ENCODE results near the gene EIF1. TPM values are rescaled to one million over a fixed set of nuclear protein-coding genes. Genes with fewer than 3 reads are reported as not detected.

Gene EIF1
- total and polyA plus RNA-seq, 2 donors (not counting 1 experiment from before 2014, with no cell fraction given) = 773 to 2,045 TPM

DNA sequence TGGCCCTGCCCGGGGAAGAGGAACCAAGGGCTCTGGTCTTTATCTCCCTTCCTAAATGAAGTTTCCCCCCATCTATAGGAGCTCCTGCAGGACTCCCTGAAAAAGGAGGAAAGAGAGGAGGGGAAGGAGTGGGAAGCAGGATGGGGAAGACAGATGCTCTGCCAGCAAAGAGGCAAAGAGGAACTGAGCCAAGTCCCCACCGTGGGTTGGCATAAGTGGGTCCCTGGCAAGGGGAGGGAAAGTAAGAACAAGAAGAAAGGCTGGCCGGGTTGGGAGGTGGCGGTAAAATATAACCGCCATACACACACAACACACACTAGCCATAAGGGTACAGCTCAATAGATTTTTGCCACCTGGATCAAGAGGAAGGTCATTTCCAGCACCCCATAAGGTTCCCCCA is 6.1 kb upstream of the EIF1 start:
- Histone ChIP-seq H3K79me2 (ENCODE audit: control insufficient read depth, insufficient read depth, low read length) (no peaks in the 10 kb centered on the region), H3K9ac (ENCODE audit: low read length) (no peak overlapping the region), H3K36me3 (replicated peaks in 1 of 2; ENCODE audit: control extremely low read depth in 1 of 2, control insufficient read depth in 1 of 2, extremely low read depth in 1 of 2, insufficient read depth in 2 of 2, low read length in 1 of 2) (no peaks in the 10 kb centered on the region), H3K4me1 (ENCODE audit: control insufficient read depth in 2 of 2, insufficient read depth in 2 of 2, low read length in 2 of 2) (peaks cover 21 to 23% of the 10 kb centered on the region in 2 donors), H3K4me2 (replicated peaks; ENCODE audit: low read depth, low read length, poor library complexity, severe bottlenecking) (no peak overlapping the region), H4K20me1 (ENCODE audit: control insufficient read depth, insufficient read depth, low read length, poor library complexity, severe bottlenecking) (no peaks in the 10 kb centered on the region), H2AFZ (ENCODE audit: insufficient read depth, low read depth, low read length, poor library complexity, severe bottlenecking) (no peak overlapping the region), H3K4me3 (ENCODE audit: control extremely low read depth in 1 of 5, extremely low read depth in 1 of 5, insufficient read depth in 1 of 5, low read depth in 2 of 5, low read length in 4 of 5) (no peak overlapping the region), H3K27ac (ENCODE audit: low read length in 2 of 2) (no peak overlapping the region), H3K27me3 (replicated peaks in 1 of 4; ENCODE audit: control extremely low read depth in 1 of 4, control insufficient read depth in 3 of 4, insufficient read depth in 4 of 4, low read length in 3 of 4) (no peaks in the 10 kb centered on the region), H3K9me3 (ENCODE audit: control extremely low read depth in 1 of 3, control insufficient read depth in 2 of 3, insufficient read depth in 1 of 3, low read length in 2 of 3) (peaks cover 0 to 6% (median 3%) of the 10 kb centered on the region in 3 donors)
- ChIA-PET CTCF (interaction anchor here (0.9 to 3.3 kb wide), 3 partner anchors 13 to 19 kb away, joined by 3 to 17 read pairs (median 7); no protein-coding TSS in a partner anchor), POLR2A (no interaction called here)
- ATAC-seq (ENCODE audit: low read depth) = no peak
- Mint-ChIP-seq H3K4me3 (no peak overlapping the region), H3K4me1 (peaks cover 17% of the 10 kb centered on the region), H3K27me3 (no peaks in the 10 kb centered on the region), H3K27ac (no peak overlapping the region), H3K9me3 (ENCODE audit: insufficient read depth) (no peaks in the 10 kb centered on the region)
- intact Hi-C loops (cut with micrococcal nuclease) = no loop called here
- no CpG with 5 or more reads among the region's 5 CpGs for WGBS (ENCODE audit: insufficient coverage)
- no peak for TF ChIP-seq EZH2 (IDR thresholded peaks at IDR 0.05; ENCODE audit: borderline replicate concordance, insufficient read depth, low read depth, low read length, poor library complexity, severe bottlenecking)
- TF ChIP-seq, protein P1, sequence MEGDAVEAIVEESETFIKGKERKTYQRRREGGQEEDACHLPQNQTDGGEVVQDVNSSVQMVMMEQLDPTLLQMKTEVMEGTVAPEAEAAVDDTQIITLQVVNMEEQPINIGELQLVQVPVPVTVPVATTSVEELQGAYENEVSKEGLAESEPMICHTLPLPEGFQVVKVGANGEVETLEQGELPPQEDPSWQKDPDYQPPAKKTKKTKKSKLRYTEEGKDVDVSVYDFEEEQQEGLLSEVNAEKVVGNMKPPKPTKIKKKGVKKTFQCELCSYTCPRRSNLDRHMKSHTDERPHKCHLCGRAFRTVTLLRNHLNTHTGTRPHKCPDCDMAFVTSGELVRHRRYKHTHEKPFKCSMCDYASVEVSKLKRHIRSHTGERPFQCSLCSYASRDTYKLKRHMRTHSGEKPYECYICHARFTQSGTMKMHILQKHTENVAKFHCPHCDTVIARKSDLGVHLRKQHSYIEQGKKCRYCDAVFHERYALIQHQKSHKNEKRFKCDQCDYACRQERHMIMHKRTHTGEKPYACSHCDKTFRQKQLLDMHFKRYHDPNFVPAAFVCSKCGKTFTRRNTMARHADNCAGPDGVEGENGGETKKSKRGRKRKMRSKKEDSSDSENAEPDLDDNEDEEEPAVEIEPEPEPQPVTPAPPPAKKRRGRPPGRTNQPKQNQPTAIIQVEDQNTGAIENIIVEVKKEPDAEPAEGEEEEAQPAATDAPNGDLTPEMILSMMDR (IDR thresholded peaks at IDR 0.05) = no peak
- DNase-seq = no peak

GRCh38 chr17:41683441-41684007 is 5.2 kb upstream of the EIF1 start:
- no peak for DNase-seq
- ATAC-seq (ENCODE audit: low read depth) = no peak
- intact Hi-C loops (cut with micrococcal nuclease) = no loop called here
- Histone ChIP-seq H2AFZ (ENCODE audit: insufficient read depth, low read depth, low read length, poor library complexity, severe bottlenecking) (no peak overlapping the region), H3K79me2 (ENCODE audit: control insufficient read depth, insufficient read depth, low read length) (no peaks in the 10 kb centered on the region), H3K36me3 (replicated peaks in 1 of 2; ENCODE audit: control extremely low read depth in 1 of 2, control insufficient read depth in 1 of 2, extremely low read depth in 1 of 2, insufficient read depth in 2 of 2, low read length in 1 of 2) (no peaks in the 10 kb centered on the region), H3K9me3 (ENCODE audit: control extremely low read depth in 1 of 3, control insufficient read depth in 2 of 3, insufficient read depth in 1 of 3, low read length in 2 of 3) (no peaks in the 10 kb centered on the region), H3K27ac (ENCODE audit: low read length in 2 of 2) (no peak overlapping the region), H3K4me3 (ENCODE audit: control extremely low read depth in 1 of 5, extremely low read depth in 1 of 5, insufficient read depth in 1 of 5, low read depth in 2 of 5, low read length in 4 of 5) (no peak overlapping the region), H3K4me2 (replicated peaks; ENCODE audit: low read depth, low read length, poor library complexity, severe bottlenecking) (no peak overlapping the region), H3K9ac (ENCODE audit: low read length) (no peak overlapping the region), H3K4me1 (ENCODE audit: control insufficient read depth in 2 of 2, insufficient read depth in 2 of 2, low read length in 2 of 2) (peaks cover 19 to 22% of the 10 kb centered on the region in 2 donors), H3K27me3 (replicated peaks in 1 of 4; ENCODE audit: control extremely low read depth in 1 of 4, control insufficient read depth in 3 of 4, insufficient read depth in 4 of 4, low read length in 3 of 4) (no peaks in the 10 kb centered on the region), H4K20me1 (ENCODE audit: control insufficient read depth, insufficient read depth, low read length, poor library complexity, severe bottlenecking) (no peaks in the 10 kb centered on the region)
- no peak overlapping the region for H3K4me3 Mint-ChIP-seq
- H3K27me3 Mint-ChIP-seq = no peaks in the 10 kb centered on the region
- 100% methylated on average over 3 of the region's 8 CpGs for WGBS (ENCODE audit: insufficient coverage)
- H3K4me1 Mint-ChIP-seq = peaks cover 17% of the 10 kb centered on the region
- H3K27ac Mint-ChIP-seq = no peak overlapping the region
- TF ChIP-seq EZH2 (IDR thresholded peaks at IDR 0.05; ENCODE audit: borderline replicate concordance, insufficient read depth, low read depth, low read length, poor library complexity, severe bottlenecking) = no peak
- TF ChIP-seq, protein P1 (IDR thresholded peaks at IDR 0.05) = no peak
- CTCF ChIA-PET = interaction anchor here (1.7 kb wide), 1 partner anchor 17 kb away, joined by 7 read pairs; no protein-coding TSS in a partner anchor
- POLR2A ChIA-PET = no interaction called here
- H3K9me3 Mint-ChIP-seq (ENCODE audit: insufficient read depth) = no peaks in the 10 kb centered on the region

Data from B cell (primary cell).